ENCODE data around the gene CADPS. TPM values are rescaled to one million over a fixed set of nuclear protein-coding genes. Genes with fewer than 3 reads are reported as not detected.

Gene CADPS
- total RNA-seq, 3 donors from 2014 or later (not counting 1 experiment from before 2014, with no cell fraction given) = not detected

- Mint-ChIP-seq H3K9me3 (peaks cover 0 to 7% of the 10 kb centered on the region in 2 donors), H3K4me3 (no peak overlapping the region), H3K36me3 (no peaks in the 10 kb centered on the region), H3K4me1 (no peaks in the 10 kb centered on the region), H3K27ac (no peak overlapping the region), H3K27me3 (ENCODE audit: low read depth in 2 of 2) (no peaks in the 10 kb centered on the region)
- no peak for TF ChIP-seq CTCF (IDR thresholded peaks at IDR 0.05)
- no peaks in the 10 kb centered on the region for H3K9me3 ChIP-seq (ENCODE audit: control insufficient read depth, insufficient read depth, low read length)
- DNase-seq = no peak
- ATAC-seq = no peak
- no peaks in the 10 kb centered on the region for H3K27me3 ChIP-seq (ENCODE audit: control insufficient read depth, insufficient read depth, low read length)
- no peaks in the 10 kb centered on the region for H3K36me3 ChIP-seq (ENCODE audit: control insufficient read depth, insufficient read depth, low read length)
- intact Hi-C loops (cut with micrococcal nuclease) = no loop called here
- H3K4me1 ChIP-seq (ENCODE audit: control insufficient read depth, insufficient read depth, low read length) = no peaks in the 10 kb centered on the region
- WGBS (ENCODE audit: insufficient coverage) = 81% methylated on average over 1 of the region's 2 CpGs
- no peak overlapping the region for H3K4me3 ChIP-seq (ENCODE audit: low read length)
- no peak overlapping the region for H3K27ac ChIP-seq (ENCODE audit: low read length)
Observed at GRCh38 chr3:62413687-62414086, 461.5 kb downstream of the CADPS start.

DNA sequence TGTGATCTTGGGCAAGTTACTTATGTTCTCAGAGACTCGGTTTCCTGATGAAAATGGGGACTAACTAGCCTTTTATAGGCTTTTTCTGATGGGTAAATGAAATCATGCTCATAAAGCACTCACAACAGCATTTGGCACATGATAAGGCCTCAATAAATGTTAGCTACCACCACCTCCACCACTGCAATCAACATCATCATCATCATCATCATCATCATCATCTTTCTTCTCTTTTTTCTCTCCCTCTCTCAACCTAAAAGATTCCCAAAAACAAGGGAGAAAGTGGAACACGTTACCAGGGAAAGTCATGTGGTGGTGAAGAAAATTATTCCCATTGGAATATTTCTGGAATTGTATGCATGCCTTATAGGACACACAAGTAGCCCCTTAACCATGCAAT lies 468.3 kb downstream of the CADPS start:
- peaks cover 0 to 4% of the 10 kb centered on the region in 2 donors for H3K9me3 Mint-ChIP-seq
- WGBS (ENCODE audit: insufficient coverage) = 79% methylated on average over 2 of the region's 2 CpGs
- Histone ChIP-seq H3K9me3 (ENCODE audit: control insufficient read depth, insufficient read depth, low read length) (no peaks in the 10 kb centered on the region), H3K4me1 (ENCODE audit: control insufficient read depth, insufficient read depth, low read length) (no peaks in the 10 kb centered on the region), H3K27ac (ENCODE audit: low read length) (no peak overlapping the region), H3K4me3 (ENCODE audit: low read length) (no peak overlapping the region), H3K36me3 (ENCODE audit: control insufficient read depth, insufficient read depth, low read length) (no peaks in the 10 kb centered on the region), H3K27me3 (ENCODE audit: control insufficient read depth, insufficient read depth, low read length) (no peaks in the 10 kb centered on the region)
- H3K4me1 Mint-ChIP-seq = no peaks in the 10 kb centered on the region
- no peak for TF ChIP-seq CTCF (IDR thresholded peaks at IDR 0.05)
- ATAC-seq (no peak), DNase-seq (no peak)
- no peaks in the 10 kb centered on the region for H3K36me3 Mint-ChIP-seq
- no peaks in the 10 kb centered on the region for H3K27me3 Mint-ChIP-seq (ENCODE audit: low read depth in 2 of 2)
- no peak overlapping the region for H3K27ac Mint-ChIP-seq
- H3K4me3 Mint-ChIP-seq = no peak overlapping the region
- intact Hi-C loops (cut with micrococcal nuclease) = no loop called here

DNA sequence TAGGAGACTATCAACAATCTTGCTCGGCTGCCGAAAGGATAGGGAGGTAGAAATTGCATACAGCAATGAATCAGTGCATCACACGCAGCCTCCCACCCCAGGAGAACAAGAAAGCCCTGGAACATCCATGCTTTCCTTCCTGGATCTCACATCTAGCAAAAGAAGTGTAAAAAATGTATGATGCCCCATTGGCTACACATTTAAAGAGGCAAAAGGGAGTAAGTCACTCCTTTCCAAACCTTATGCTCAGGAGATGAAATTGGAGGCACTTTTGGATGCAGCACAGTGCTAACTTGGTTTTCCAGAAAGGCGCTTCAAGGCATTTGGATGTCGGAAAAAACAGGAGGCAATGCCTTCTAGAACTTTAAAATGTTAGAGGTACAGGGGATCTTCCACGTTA lies 469.6 kb downstream of the CADPS start:
- no peak overlapping the region for H3K4me3 ChIP-seq (ENCODE audit: low read length)
- Mint-ChIP-seq H3K27ac (no peak overlapping the region), H3K27me3 (ENCODE audit: low read depth in 2 of 2) (no peaks in the 10 kb centered on the region), H3K4me3 (no peak overlapping the region), H3K36me3 (no peaks in the 10 kb centered on the region), H3K4me1 (no peaks in the 10 kb centered on the region), H3K9me3 (peaks cover 0 to 4% of the 10 kb centered on the region in 2 donors)
- no peaks in the 10 kb centered on the region for H3K27me3 ChIP-seq (ENCODE audit: control insufficient read depth, insufficient read depth, low read length)
- intact Hi-C loops (cut with micrococcal nuclease) = no loop called here
- DNase-seq (no peak), ATAC-seq (no peak)
- H3K9me3 ChIP-seq (ENCODE audit: control insufficient read depth, insufficient read depth, low read length) = no peaks in the 10 kb centered on the region
- TF ChIP-seq CTCF (IDR thresholded peaks at IDR 0.05) = no peak
- no peaks in the 10 kb centered on the region for H3K4me1 ChIP-seq (ENCODE audit: control insufficient read depth, insufficient read depth, low read length)
- H3K27ac ChIP-seq (ENCODE audit: low read length) = no peak overlapping the region
- H3K36me3 ChIP-seq (ENCODE audit: control insufficient read depth, insufficient read depth, low read length) = no peaks in the 10 kb centered on the region
- WGBS (ENCODE audit: insufficient coverage) = 84% methylated on average over 6 of the region's 6 CpGs

DNA sequence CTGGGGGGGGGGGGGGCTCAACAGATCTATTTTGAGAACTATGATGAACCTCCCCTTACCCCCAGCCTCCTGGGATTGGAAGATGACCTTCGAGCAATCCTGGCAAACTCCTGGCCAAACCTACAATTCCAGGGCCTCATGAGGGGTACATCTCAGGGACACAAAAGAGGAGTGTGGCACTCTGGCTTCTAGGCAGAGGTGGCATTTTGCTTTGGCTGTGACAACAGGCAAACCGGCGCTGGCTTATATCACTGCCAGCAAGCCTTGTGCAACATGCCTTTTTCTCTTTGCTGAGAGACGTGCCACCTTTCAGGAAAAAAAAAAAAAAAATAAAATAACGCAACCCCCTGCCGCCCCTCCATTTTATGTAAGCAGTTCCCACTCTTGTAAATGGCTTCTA lies 470.1 kb downstream of the CADPS start:
- H3K27me3 ChIP-seq (ENCODE audit: control insufficient read depth, insufficient read depth, low read length) = no peaks in the 10 kb centered on the region
- H3K27ac Mint-ChIP-seq = no peak overlapping the region
- H3K4me3 ChIP-seq (ENCODE audit: low read length) = no peak overlapping the region
- H3K9me3 ChIP-seq (ENCODE audit: control insufficient read depth, insufficient read depth, low read length) = no peaks in the 10 kb centered on the region
- H3K9me3 Mint-ChIP-seq = peaks cover 0 to 2% of the 10 kb centered on the region in 2 donors
- no peak for DNase-seq
- H3K4me1 ChIP-seq (ENCODE audit: control insufficient read depth, insufficient read depth, low read length) = no peaks in the 10 kb centered on the region
- ATAC-seq = no peak
- H3K4me3 Mint-ChIP-seq = no peak overlapping the region
- H3K36me3 Mint-ChIP-seq = no peaks in the 10 kb centered on the region
- intact Hi-C loops (cut with micrococcal nuclease) = no loop called here
- no peaks in the 10 kb centered on the region for H3K4me1 Mint-ChIP-seq
- no peaks in the 10 kb centered on the region for H3K27me3 Mint-ChIP-seq (ENCODE audit: low read depth in 2 of 2)
- no peak overlapping the region for H3K27ac ChIP-seq (ENCODE audit: low read length)
- no peak for TF ChIP-seq CTCF (IDR thresholded peaks at IDR 0.05)
- no peaks in the 10 kb centered on the region for H3K36me3 ChIP-seq (ENCODE audit: control insufficient read depth, insufficient read depth, low read length)
- WGBS (ENCODE audit: insufficient coverage) = 89% methylated on average over 3 of the region's 6 CpGs

Measured in natural killer cell (primary cell).